Measurements from ENCODE around the gene C1orf210. TPM values are rescaled to one million over a fixed set of nuclear protein-coding genes. Genes with fewer than 3 reads are reported as not detected.

The C1orf210 gene
- total and polyA plus RNA-seq, 2 of the 13 experiments (the other 11 are each of a cell fraction or from before 2014, with no cell fraction given), result 0.49 to 5.1 TPM

GRCh38 chr1:43327549-43328292, 42.3 kb upstream of the C1orf210 start:
- 50% methylated on average over 1 of the region's 1 CpG for WGBS (ENCODE audit: low lambda C conversion rate)
- Histone ChIP-seq H3K27ac (ENCODE audit: extremely low read length, insufficient read depth, low read length) (no peak overlapping the region), H2AFZ (ENCODE audit: low read length) (no peak overlapping the region), H3K79me2 (ENCODE audit: insufficient read depth, low read length) (no peaks in the 10 kb centered on the region), H3K4me2 (ENCODE audit: low read depth, low read length) (no peak overlapping the region), H4K20me1 (ENCODE audit: insufficient read depth, low read length) (no peaks in the 10 kb centered on the region), H3K36me3 (replicated peaks in 1 of 2; ENCODE audit: control insufficient read depth in 1 of 2, insufficient read depth in 2 of 2, low read length in 2 of 2) (no peaks in the 10 kb centered on the region), H3K27me3 (ENCODE audit: control insufficient read depth in 1 of 2, insufficient read depth in 2 of 2, low read length in 2 of 2) (peaks cover 0 to 5% of the 10 kb centered on the region in 2 experiments; a peak in 1 of 5 replicates), H3K4me3 (replicated peaks in 1 of 3; ENCODE audit: insufficient read depth in 1 of 3, low read depth in 2 of 3, low read length in 3 of 3) (no peak overlapping the region), H3K4me1 (ENCODE audit: insufficient read depth, low read length) (no peaks in the 10 kb centered on the region; the same call in 1 of the 2 replicates), H3K9me3 (ENCODE audit: low read length) (no peaks in the 10 kb centered on the region), H3K9ac (ENCODE audit: insufficient read depth, low read depth, low read length) (no peak overlapping the region)
- in situ Hi-C loops (cut with HindIII; ENCODE audit: extremely low pct_ligation_motif_present, low pct_unique_long_range_greater_than_20kb), result no loop called here
- ChIA-PET POLR2A (no interaction called here), CTCF (ENCODE audit: low intra/inter-chr PET ratio, low total read pairs) (no interaction called here)
- TF ChIP-seq HNF1A (IDR thresholded peaks at IDR 0.05; ENCODE audit: low read depth) (no peak), HNF1A (CRISPR knock-in tag; IDR thresholded peaks at IDR 0.05; ENCODE audit: borderline replicate concordance) (no peak), ATF5 (CRISPR knock-in tag; IDR thresholded peaks at IDR 0.05; ENCODE audit: low read depth) (no peak), ZNF432 (CRISPR knock-in tag; IDR thresholded peaks at IDR 0.05; ENCODE audit: borderline replicate concordance) (no peak), ZKSCAN1 (IDR thresholded peaks at IDR 0.05; ENCODE audit: low read length) (no peak), ZFP36L2 (CRISPR knock-in tag; IDR thresholded peaks at IDR 0.05) (no peak), ETV5 (CRISPR knock-in tag; IDR thresholded peaks at IDR 0.05; ENCODE audit: borderline replicate concordance) (no peak), CC2D1A (CRISPR knock-in tag; IDR thresholded peaks at IDR 0.05) (no peak), ZHX2 (IDR thresholded peaks at IDR 0.05; ENCODE audit: low read depth) (no peak), ZHX2 (CRISPR knock-in tag; IDR thresholded peaks at IDR 0.05; ENCODE audit: borderline replicate concordance) (no peak), TFDP1 (CRISPR knock-in tag; IDR thresholded peaks at IDR 0.05; ENCODE audit: borderline replicate concordance) (no peak)
- ATAC-seq (no peak), DNase-seq (ENCODE audit: low spot score) (no peak), FAIRE-seq (no peak)
- intact Hi-C loops (cut with micrococcal nuclease; ENCODE audit: unreplicated experiment), result no loop called here
- no TSS peak for BruUV-seq (replicated peaks)
